GM19240 (cell line): Measurements from ENCODE around the gene XAGE2.

Source experiments
- DNase-seq: peaks from one replicate; pipeline ENCODE4 v3.0.0; 2011; ENCODE audit warnings: low spot score; ENCODE audit not compliant: insufficient read length

XAGE2 gene

GRCh38 chrX:52424656-52425055 lies 55.8 kb downstream of the XAGE2 start:
- no peak for DNase-seq
